WTC11 (cell line): ENCODE measurements around the gene RBL1. TPM values are rescaled to one million over a fixed set of nuclear protein-coding genes. Genes with fewer than 3 reads are reported as not detected.
"Not testable (repeated sequence)": the region's sequence is repeated elsewhere in the genome, so short reads cannot be mapped to it uniquely, and the experiment has no call there.

ENCODE experiments used
- ATAC-seq: fragments of 200-7000 bp; cut with Tn5 transposase; 2 replicates; pipeline ENCODE4 v1.10.0; 2021; ENCODE audit warnings: mild to moderate bottlenecking, moderate library complexity
- CTCF ChIA-PET: fragments of 300-600 bp; sonication (Branson Sonifier 250); formaldehyde crosslinking; loops from one replicate; lab custom pipeline; 2021; ENCODE audit warnings: antibody characterized with exemption; lab: Charles Lee
- POLR2A ChIA-PET: fragments of 350-600 bp; sonication (Branson Sonifier 250); formaldehyde crosslinking; loops from one replicate; lab custom pipeline; 2021; ENCODE audit warnings: antibody characterized with exemption; lab: Charles Lee
- DNase-seq: peaks from one replicate; pipeline ENCODE4 v3.0.0; 2021; ENCODE audit warnings: low spot score
- H3K27ac Mint-ChIP-seq: 2 replicates; pipeline ENCODE4 v1.8.0; 2021; ENCODE audit warnings: mixed read lengths
- H3K27me3 Mint-ChIP-seq: 2 replicates; pipeline ENCODE4 v1.8.0; 2021; ENCODE audit warnings: low read depth, mild to moderate bottlenecking, moderate library complexity, mixed read lengths
- H3K36me3 Mint-ChIP-seq: 2 replicates; pipeline ENCODE4 v1.8.0; 2021; ENCODE audit warnings: mixed read lengths
- H3K4me1 Mint-ChIP-seq: 2 replicates; pipeline ENCODE4 v1.8.0; 2022; ENCODE audit warnings: mixed read lengths
- H3K4me3 Mint-ChIP-seq: 2 replicates; pipeline ENCODE4 v1.8.0; 2021; ENCODE audit warnings: mild to moderate bottlenecking, moderate library complexity, mixed read lengths
- H3K9me3 Mint-ChIP-seq: 2 replicates; pipeline ENCODE4 v1.8.0; 2021; ENCODE audit warnings: mixed read lengths
- ATF1 ChIP-seq: sonication (generic); formaldehyde crosslinking; IDR thresholded peaks from 2 replicates; pipeline ENCODE4 v1.8.1; 2023; ENCODE audit warnings: mild to moderate bottlenecking, moderate library complexity, missing genetic modification reagents
- CBFB ChIP-seq: sonication (generic); formaldehyde crosslinking; IDR thresholded peaks from 2 replicates; pipeline ENCODE4 v1.8.1; 2022; ENCODE audit warnings: mild to moderate bottlenecking, low read depth, missing genetic modification reagents
- ELF4 ChIP-seq: sonication (generic); formaldehyde crosslinking; IDR thresholded peaks from 2 replicates; pipeline ENCODE4 v1.8.1; 2022; ENCODE audit warnings: low read depth, mild to moderate bottlenecking, moderate library complexity, missing genetic modification reagents
- NFATC4 ChIP-seq: fragments of 250-450 bp; sonication (Bioruptor Pico); IDR thresholded peaks from 2 replicates; pipeline ENCODE4 v1.9.0; 2021; ENCODE audit warnings: mild to moderate bottlenecking
- NR1H2 ChIP-seq: sonication (generic); formaldehyde crosslinking; IDR thresholded peaks from 2 replicates; pipeline ENCODE4 v1.9.0; 2021; ENCODE audit warnings: mild to moderate bottlenecking, moderate library complexity, missing genetic modification reagents
- SMAD4 ChIP-seq: sonication (generic); formaldehyde crosslinking; IDR thresholded peaks from 2 replicates; pipeline ENCODE4 v1.8.0; 2022; ENCODE audit warnings: mild to moderate bottlenecking, missing genetic modification reagents
- TEAD1 ChIP-seq: sonication (generic); formaldehyde crosslinking; IDR thresholded peaks from 2 replicates; pipeline ENCODE4 v1.8.0; 2022; ENCODE audit warnings: mild to moderate bottlenecking, missing genetic modification reagents
- ZNF121 ChIP-seq: sonication (generic); formaldehyde crosslinking; IDR thresholded peaks from 2 replicates; pipeline ENCODE4 v1.8.0; 2023; ENCODE audit warnings: missing genetic modification reagents
- ZNF263 ChIP-seq: sonication (generic); formaldehyde crosslinking; IDR thresholded peaks from 2 replicates; pipeline ENCODE4 v1.8.1; 2022; ENCODE audit warnings: low read depth, mild to moderate bottlenecking, moderate library complexity, missing genetic modification reagents
- ZNF317 ChIP-seq: sonication (generic); formaldehyde crosslinking; IDR thresholded peaks from 2 replicates; pipeline ENCODE4 v1.8.1; 2023; ENCODE audit warnings: low read depth, mild to moderate bottlenecking, moderate library complexity, missing genetic modification reagents, borderline replicate concordance
- ZNF396 ChIP-seq: fragments of 250-450 bp; sonication (Bioruptor Pico); IDR thresholded peaks from 2 replicates; pipeline ENCODE4 v1.8.0; 2021; ENCODE audit warnings: mild to moderate bottlenecking, moderate library complexity, borderline replicate concordance
- ZNF416 ChIP-seq: fragments of 250-450 bp; sonication (Bioruptor Pico); IDR thresholded peaks from 2 replicates; pipeline ENCODE4 v1.9.0; 2021; ENCODE audit warnings: mild to moderate bottlenecking, inconsistent platforms
- total RNA-seq: library from RNA; stranded (reverse); gene quantifications from 3 replicates; pipeline ENCODE4 v1.2.3, GENCODE V29; 2021
- TF ChIP-seq, protein P1 (sequence below): fragments of 250-450 bp; sonication (Bioruptor Pico); IDR thresholded peaks from 2 replicates; pipeline ENCODE4 v1.9.0; 2021; ENCODE audit warnings: mild to moderate bottlenecking
- TF ChIP-seq, protein P2 (sequence below): sonication (generic); formaldehyde crosslinking; IDR thresholded peaks from 2 replicates; pipeline ENCODE4 v1.8.0; 2022; ENCODE audit warnings: mild to moderate bottlenecking, missing genetic modification reagents
- TF ChIP-seq, protein P3 (sequence below): fragments of 250-450 bp; sonication (Bioruptor Pico); conservative IDR thresholded peaks from 2 replicates; pipeline ENCODE4 v1.9.0; 2021; ENCODE audit warnings: mild to moderate bottlenecking
- TF ChIP-seq, protein P4 (sequence below): sonication (generic); formaldehyde crosslinking; conservative IDR thresholded peaks from 2 replicates; pipeline ENCODE4 v1.8.1; 2022; ENCODE audit warnings: mild to moderate bottlenecking, missing genetic modification reagents
- TF ChIP-seq, protein P5 (sequence below): fragments of 250-450 bp; sonication (Bioruptor Pico); IDR thresholded peaks from 2 replicates; pipeline ENCODE4 v2.1.2; 2022; ENCODE audit warnings: mild to moderate bottlenecking, moderate library complexity

The RBL1 gene
- total RNA-seq, 1 experiment from 2014 or later, result 11.1 TPM

DNA sequence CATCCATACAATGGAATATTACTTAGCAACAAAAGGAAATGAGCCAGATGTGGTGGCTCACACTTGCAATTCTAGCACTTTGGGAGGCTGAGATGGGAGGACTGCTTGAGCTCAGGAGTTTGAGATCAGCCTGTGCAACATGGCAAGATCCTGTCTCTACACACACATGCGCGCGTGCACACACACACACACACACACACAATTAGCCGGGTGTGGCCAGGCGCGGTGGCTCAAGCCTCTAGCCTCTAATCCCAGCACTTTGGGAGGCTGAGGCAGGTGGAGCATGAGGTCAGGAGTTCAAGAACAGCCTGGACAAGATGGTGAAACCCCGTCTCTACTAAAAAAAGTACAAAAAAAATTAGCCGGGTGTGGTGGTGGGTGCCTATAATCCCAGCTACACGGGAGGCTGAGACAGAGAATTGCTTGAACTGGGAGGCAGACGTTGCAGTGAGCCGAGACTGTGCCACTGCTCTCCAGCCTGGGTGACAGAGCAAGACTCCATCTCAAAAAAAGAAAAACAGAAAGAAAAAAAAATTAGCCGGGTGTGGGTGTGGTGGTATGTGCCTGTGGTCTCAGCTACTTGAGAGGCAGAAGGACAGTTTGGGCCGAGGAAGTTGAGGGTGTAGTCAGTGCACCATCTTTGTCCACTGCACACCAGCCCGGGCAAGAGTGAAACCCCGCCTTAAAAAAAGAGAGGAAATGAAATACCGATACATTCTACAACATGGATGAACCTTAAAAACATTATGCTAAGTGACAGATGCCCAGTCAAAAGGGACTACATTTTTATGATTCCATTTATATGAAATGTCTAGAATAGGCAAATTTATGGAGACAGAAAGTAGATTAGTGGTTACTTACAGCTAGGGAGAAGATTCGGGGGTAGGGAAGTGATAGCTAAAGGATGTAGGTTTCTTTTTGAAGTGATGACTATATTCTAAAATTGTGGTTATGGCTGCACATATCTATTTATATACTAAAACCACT lies 52.5 kb downstream of the RBL1 start:
- Mint-ChIP-seq H3K4me1 (0 out of 2 replicates have a peak, but pooled peaks cover 2% of the 10 kb centered on the region), H3K27ac (no peak overlapping the region), H3K36me3 (peaks cover 73% of the 10 kb centered on the region), H3K27me3 (no peaks in the 10 kb centered on the region), H3K4me3 (no peak overlapping the region), H3K9me3 (peaks cover 11% of the 10 kb centered on the region)
- CTCF ChIA-PET, result no interaction called here
- ATAC-seq (no peak), DNase-seq (no peak)
- TF ChIP-seq NR1H2 (CRISPR knock-in tag) (no peak), TEAD1 (CRISPR knock-in tag) (no peak), ZNF121 (CRISPR knock-in tag) (no peak), ZNF416 (CRISPR knock-in tag) (no peak), ATF1 (CRISPR knock-in tag) (no peak), NFATC4 (no peak), ZNF263 (CRISPR knock-in tag) (no peak), ELF4 (no peak), ZNF396 (CRISPR knock-in tag) (no peak), SMAD4 (CRISPR knock-in tag) (no peak)
- TF ChIP-seq, protein P1, sequence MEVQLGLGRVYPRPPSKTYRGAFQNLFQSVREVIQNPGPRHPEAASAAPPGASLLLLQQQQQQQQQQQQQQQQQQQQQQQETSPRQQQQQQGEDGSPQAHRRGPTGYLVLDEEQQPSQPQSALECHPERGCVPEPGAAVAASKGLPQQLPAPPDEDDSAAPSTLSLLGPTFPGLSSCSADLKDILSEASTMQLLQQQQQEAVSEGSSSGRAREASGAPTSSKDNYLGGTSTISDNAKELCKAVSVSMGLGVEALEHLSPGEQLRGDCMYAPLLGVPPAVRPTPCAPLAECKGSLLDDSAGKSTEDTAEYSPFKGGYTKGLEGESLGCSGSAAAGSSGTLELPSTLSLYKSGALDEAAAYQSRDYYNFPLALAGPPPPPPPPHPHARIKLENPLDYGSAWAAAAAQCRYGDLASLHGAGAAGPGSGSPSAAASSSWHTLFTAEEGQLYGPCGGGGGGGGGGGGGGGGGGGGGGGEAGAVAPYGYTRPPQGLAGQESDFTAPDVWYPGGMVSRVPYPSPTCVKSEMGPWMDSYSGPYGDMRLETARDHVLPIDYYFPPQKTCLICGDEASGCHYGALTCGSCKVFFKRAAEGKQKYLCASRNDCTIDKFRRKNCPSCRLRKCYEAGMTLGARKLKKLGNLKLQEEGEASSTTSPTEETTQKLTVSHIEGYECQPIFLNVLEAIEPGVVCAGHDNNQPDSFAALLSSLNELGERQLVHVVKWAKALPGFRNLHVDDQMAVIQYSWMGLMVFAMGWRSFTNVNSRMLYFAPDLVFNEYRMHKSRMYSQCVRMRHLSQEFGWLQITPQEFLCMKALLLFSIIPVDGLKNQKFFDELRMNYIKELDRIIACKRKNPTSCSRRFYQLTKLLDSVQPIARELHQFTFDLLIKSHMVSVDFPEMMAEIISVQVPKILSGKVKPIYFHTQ (CRISPR knock-in tag), result no peak
- TF ChIP-seq, protein P2, sequence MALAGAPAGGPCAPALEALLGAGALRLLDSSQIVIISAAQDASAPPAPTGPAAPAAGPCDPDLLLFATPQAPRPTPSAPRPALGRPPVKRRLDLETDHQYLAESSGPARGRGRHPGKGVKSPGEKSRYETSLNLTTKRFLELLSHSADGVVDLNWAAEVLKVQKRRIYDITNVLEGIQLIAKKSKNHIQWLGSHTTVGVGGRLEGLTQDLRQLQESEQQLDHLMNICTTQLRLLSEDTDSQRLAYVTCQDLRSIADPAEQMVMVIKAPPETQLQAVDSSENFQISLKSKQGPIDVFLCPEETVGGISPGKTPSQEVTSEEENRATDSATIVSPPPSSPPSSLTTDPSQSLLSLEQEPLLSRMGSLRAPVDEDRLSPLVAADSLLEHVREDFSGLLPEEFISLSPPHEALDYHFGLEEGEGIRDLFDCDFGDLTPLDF, result no peak
- TF ChIP-seq, protein P3, sequence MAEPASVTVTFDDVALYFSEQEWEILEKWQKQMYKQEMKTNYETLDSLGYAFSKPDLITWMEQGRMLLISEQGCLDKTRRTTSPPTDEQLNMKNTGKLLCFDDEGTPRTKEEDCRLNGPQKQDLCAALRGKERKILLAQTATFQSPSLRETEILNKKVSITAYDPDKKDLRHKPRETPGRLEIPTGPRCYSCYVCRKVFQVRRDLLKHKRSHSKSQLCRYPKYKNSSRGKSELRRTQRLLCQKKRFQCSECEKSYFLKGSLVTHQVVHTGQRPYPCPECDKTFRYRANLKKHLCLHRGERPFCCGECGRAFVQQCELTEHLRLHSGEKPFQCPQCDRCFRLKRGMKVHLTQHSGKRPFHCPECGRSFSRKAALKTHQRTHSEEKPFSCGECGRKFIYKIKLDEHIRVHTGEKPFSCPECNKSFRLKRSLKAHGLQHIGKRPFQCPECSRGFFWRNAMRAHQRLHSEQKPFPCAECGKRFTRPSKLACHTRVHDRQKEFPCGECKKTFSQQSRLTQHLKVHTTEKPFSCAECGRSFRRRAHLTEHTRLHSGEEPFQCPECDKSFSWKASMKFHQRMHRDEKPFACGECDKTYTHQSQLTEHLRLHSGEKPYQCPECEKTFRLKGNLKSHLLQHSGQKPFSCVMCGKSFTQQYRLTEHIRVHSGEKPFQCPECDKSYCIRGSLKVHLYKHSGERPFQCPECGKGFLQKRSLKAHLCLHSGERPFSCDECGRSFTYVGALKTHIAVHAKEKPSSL, result no peak
- TF ChIP-seq, protein P4, sequence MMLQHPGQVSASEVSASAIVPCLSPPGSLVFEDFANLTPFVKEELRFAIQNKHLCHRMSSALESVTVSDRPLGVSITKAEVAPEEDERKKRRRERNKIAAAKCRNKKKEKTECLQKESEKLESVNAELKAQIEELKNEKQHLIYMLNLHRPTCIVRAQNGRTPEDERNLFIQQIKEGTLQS (CRISPR knock-in tag), result no peak
- POLR2A ChIA-PET, result no interaction called here

DNA sequence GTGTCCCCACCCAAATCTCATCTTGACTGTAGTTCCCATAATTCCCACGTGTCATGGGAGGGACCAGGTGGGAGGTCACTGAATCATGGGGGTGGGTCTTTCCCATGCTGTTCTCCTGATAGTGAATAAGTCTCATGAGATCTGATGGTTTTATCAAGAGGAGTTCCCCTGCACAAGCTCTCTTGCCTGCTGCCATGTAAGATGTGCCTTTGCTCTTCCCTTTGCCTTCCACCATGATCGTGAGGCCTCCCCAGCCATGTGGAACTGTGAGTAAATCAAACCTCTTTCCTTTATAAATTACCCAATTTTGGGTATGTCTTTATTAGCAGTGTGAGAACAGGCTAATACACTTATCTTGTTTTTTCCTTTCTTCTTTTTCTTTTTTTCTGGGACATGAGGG lies 56.4 kb downstream of the RBL1 start:
- H3K4me3 Mint-ChIP-seq, H3K27ac Mint-ChIP-seq, DNase-seq, H3K27me3 Mint-ChIP-seq, ATAC-seq, CTCF ChIA-PET, H3K4me1 Mint-ChIP-seq: not testable (repeated sequence)
- peaks cover 54% of the 10 kb centered on the region for H3K36me3 Mint-ChIP-seq
- H3K9me3 Mint-ChIP-seq, result peaks cover 11% of the 10 kb centered on the region
- POLR2A ChIA-PET, result interaction anchor here (0.6 kb wide), 1 partner anchor 24 kb away, joined by 4 read pairs; no protein-coding TSS in a partner anchor

DNA sequence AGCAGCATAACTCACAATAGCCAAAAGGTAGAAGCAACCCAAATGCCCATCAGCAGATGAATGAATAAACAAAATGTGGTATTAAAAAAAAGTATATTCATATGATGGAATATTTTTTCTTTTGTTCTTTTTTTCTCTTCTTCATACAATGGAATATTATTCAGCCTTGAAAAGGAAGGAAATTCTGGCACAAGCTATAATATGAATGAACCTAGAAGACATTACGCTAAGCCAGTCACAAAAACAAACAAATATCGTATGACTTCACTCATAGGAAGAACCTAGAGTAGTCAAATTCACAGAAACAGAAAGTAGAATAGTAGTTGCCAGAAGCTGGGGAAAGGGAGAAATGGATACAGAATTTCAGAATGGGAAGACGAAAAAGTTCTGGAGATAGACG lies 63.7 kb downstream of the RBL1 start:
- Mint-ChIP-seq H3K27me3 (no peaks in the 10 kb centered on the region), H3K4me3 (no peak overlapping the region), H3K36me3 (peaks cover 49% of the 10 kb centered on the region), H3K9me3 (peaks cover 14% of the 10 kb centered on the region), H3K4me1 (no peaks in the 10 kb centered on the region), H3K27ac (no peak overlapping the region)
- DNase-seq (no peak), ATAC-seq (no peak)
- CTCF ChIA-PET, result no interaction called here
- POLR2A ChIA-PET, result no interaction called here
- TF ChIP-seq ZNF416 (CRISPR knock-in tag) (no peak), CBFB (no peak), ZNF317 (CRISPR knock-in tag) (no peak)
- TF ChIP-seq, protein P5, sequence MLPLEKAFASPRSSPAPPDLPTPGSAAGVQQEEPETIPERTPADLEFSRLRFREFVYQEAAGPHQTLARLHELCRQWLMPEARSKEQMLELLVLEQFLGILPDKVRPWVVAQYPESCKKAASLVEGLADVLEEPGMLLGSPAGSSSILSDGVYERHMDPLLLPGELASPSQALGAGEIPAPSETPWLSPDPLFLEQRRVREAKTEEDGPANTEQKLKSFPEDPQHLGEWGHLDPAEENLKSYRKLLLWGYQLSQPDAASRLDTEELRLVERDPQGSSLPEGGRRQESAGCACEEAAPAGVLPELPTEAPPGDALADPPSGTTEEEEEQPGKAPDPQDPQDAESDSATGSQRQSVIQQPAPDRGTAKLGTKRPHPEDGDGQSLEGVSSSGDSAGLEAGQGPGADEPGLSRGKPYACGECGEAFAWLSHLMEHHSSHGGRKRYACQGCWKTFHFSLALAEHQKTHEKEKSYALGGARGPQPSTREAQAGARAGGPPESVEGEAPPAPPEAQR, result no peak
